ENCODE results near the gene FPR2. TPM values are rescaled to one million over a fixed set of nuclear protein-coding genes. Genes with fewer than 3 reads are reported as not detected.

FPR2 gene
- total and polyA plus RNA-seq, 9 donors: 0.21 to 2.4 (median 0.95) TPM

GRCh38 chr19:51799034-51799773 is 38.2 kb downstream of the FPR2 start:
- H3K9me3 ChIP-seq: no peaks in the 10 kb centered on the region
- peak; percentile 83 to 93 (median 89) for DNase-seq
- 29 to 34% (median 30%) methylated on average over 20 of the region's 20 CpGs for WGBS, 3 donors
- TF ChIP-seq CTCF (IDR thresholded peaks at IDR 0.05): no peak
- no peak for TF ChIP-seq POLR2A (IDR thresholded peaks at IDR 0.05)
- TF ChIP-seq EP300 (IDR thresholded peaks at IDR 0.05): no peak
- no peak overlapping the region for H3K4me3 ChIP-seq
- H3K27me3 ChIP-seq: no peaks in the 10 kb centered on the region
- H3K27ac ChIP-seq: peak overlapping the region; percentile 54 to 90
- intact Hi-C loops (cut with DNase I): no loop called here
- peaks cover 16% of the 10 kb centered on the region for H3K4me1 ChIP-seq (ENCODE audit: insufficient read depth)
- no peaks in the 10 kb centered on the region for H3K36me3 ChIP-seq

DNA sequence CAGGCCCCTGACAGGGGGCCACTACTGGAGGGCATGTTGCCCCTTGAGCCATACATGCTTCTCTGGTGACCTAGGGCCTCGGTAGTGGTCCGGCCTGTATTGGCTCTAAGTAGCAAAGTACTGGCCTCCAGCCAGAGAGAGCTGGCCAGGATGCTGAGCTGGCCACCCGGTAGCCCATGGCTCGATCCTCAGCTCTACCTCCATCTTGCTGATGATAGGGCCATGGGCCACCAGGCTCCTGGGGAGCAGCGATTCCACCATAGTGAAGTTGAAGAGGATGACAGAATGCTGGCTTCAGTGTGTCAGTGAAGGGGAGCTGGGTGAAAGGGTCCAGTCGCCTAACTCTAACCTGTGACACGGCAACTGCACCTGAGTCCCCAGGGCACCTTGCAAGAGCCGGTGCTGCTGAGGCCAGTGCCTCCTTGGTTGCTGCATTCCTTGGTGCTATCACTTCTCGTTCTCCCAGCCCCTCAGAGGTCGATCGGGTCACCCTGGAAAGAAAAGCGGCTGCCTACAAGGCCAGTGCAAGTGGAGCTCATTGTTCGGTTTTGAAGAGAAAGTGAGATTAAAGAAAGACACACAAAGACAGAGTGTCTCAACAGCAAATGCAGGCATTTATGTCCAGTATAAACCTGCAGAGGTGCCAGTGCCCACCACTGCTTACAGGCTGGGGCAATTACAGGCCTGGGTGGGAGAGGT is 38.9 kb downstream of the FPR2 start:
- Histone ChIP-seq H3K4me3 (no peak overlapping the region), H3K27ac (peak overlapping the region; percentile 54 to 90), H3K9me3 (no peaks in the 10 kb centered on the region), H3K36me3 (no peaks in the 10 kb centered on the region), H3K27me3 (no peaks in the 10 kb centered on the region), H3K4me1 (ENCODE audit: insufficient read depth) (peaks cover 16% of the 10 kb centered on the region)
- DNase-seq: peak in 2 of 5 donors; percentile 67 to 70
- 27 to 40% (median 28%) methylated on average over 13 of the region's 13 CpGs for WGBS, 3 donors
- intact Hi-C loops (cut with DNase I): no loop called here
- TF ChIP-seq POLR2A (IDR thresholded peaks at IDR 0.05): no peak
- TF ChIP-seq EP300 (IDR thresholded peaks at IDR 0.05): no peak
- TF ChIP-seq CTCF (IDR thresholded peaks at IDR 0.05): no peak

- Histone ChIP-seq H3K36me3 (no peaks in the 10 kb centered on the region), H3K27ac (peak overlapping the region; percentile 54 to 90), H3K9me3 (no peaks in the 10 kb centered on the region), H3K4me3 (no peak overlapping the region), H3K4me1 (ENCODE audit: insufficient read depth) (peaks cover 16% of the 10 kb centered on the region), H3K27me3 (no peaks in the 10 kb centered on the region)
- TF ChIP-seq EP300 (IDR thresholded peaks at IDR 0.05) (no peak), CTCF (IDR thresholded peaks at IDR 0.05) (no peak), POLR2A (IDR thresholded peaks at IDR 0.05) (peak; percentile 7)
- intact Hi-C loops (cut with DNase I): no loop called here
- peak; percentile 92 to 99 (median 96) for DNase-seq
- WGBS, 3 donors: 5 to 16% (median 9%) methylated on average over 7 of the region's 7 CpGs
These were observed 39.7 kb downstream of the FPR2 start for GRCh38 chr19:51800473-51801244.

GRCh38 chr19:51802775-51803174 is 41.8 kb downstream of the FPR2 start:
- peaks cover 14% of the 10 kb centered on the region for H3K4me1 ChIP-seq (ENCODE audit: insufficient read depth)
- TF ChIP-seq POLR2A (IDR thresholded peaks at IDR 0.05) (no peak), EP300 (IDR thresholded peaks at IDR 0.05) (no peak), CTCF (IDR thresholded peaks at IDR 0.05) (no peak)
- 77 to 90% (median 81%) methylated on average over 2 of the region's 2 CpGs for WGBS, 3 donors
- DNase-seq: no peak
- intact Hi-C loops (cut with DNase I): no loop called here
- no peak overlapping the region for H3K4me3 ChIP-seq
- no peaks in the 10 kb centered on the region for H3K9me3 ChIP-seq
- H3K36me3 ChIP-seq: no peaks in the 10 kb centered on the region
- H3K27me3 ChIP-seq: no peaks in the 10 kb centered on the region
- no peak overlapping the region for H3K27ac ChIP-seq

Data from ovary (tissue), 9 donors.